Smooth muscle cell (in vitro differentiated cells): ENCODE results near the gene RAB37. TPM values are rescaled to one million over a fixed set of nuclear protein-coding genes. Genes with fewer than 3 reads are reported as not detected.

Source experiments
- DNase-seq: peaks from one replicate; lab custom pipeline; 2025; ENCODE audit not compliant: unreplicated experiment; lab: John Stamatoyannopoulos, UW
- H2AFZ ChIP-seq: fragments of 200-600 bp; sonication (generic); 2 replicates; pipeline ENCODE4 v1.6.0; 2016; ENCODE audit warnings: antibody characterized with exemption, low read depth, mild to moderate bottlenecking
- H3F3A ChIP-seq: fragments of 200-600 bp; sonication (generic); 2 replicates; pipeline ENCODE4 v1.6.0; 2017; ENCODE audit warnings: antibody characterized with exemption, low read depth
- H3K27ac ChIP-seq: fragments of 200-600 bp; sonication (generic); 2 replicates; pipeline ENCODE4 v1.5.1; 2016; ENCODE audit warnings: low read depth, mild to moderate bottlenecking
- H3K27me3 ChIP-seq: fragments of 200-600 bp; sonication (generic); 2 replicates; pipeline ENCODE4 v1.6.1; 2016; ENCODE audit warnings: low read depth, mild to moderate bottlenecking
- H3K36me3 ChIP-seq: fragments of 200-600 bp; sonication (generic); 2 replicates; pipeline ENCODE4 v1.5.1; 2016; ENCODE audit warnings: low read depth
- H3K4me1 ChIP-seq: fragments of 200-600 bp; sonication (generic); 2 replicates; pipeline ENCODE4 v1.5.1; 2016; ENCODE audit warnings: low read depth
- H3K4me2 ChIP-seq: fragments of 200-600 bp; sonication (generic); 2 replicates; pipeline ENCODE4 v1.6.0; 2016; ENCODE audit warnings: mild to moderate bottlenecking
- H3K4me3 ChIP-seq: fragments of 200-600 bp; sonication (generic); 2 replicates; pipeline ENCODE4 v1.5.1; 2016; ENCODE audit warnings: mild to moderate bottlenecking
- H3K79me2 ChIP-seq: fragments of 200-600 bp; sonication (generic); 2 replicates; pipeline ENCODE4 v1.6.0; 2016; ENCODE audit warnings: low read depth, mild to moderate bottlenecking
- H3K9ac ChIP-seq: fragments of 200-600 bp; sonication (generic); 2 replicates; pipeline ENCODE4 v1.6.0; 2016; ENCODE audit warnings: low read depth
- H3K9me3 ChIP-seq: fragments of 200-600 bp; sonication (generic); replicated peaks from 2 replicates; pipeline ENCODE4 v1.5.1; 2016; ENCODE audit warnings: low read depth
- H4K20me1 ChIP-seq: fragments of 200-600 bp; sonication (generic); 2 replicates; pipeline ENCODE4 v1.6.0; 2016; ENCODE audit warnings: low read depth
- CTCF ChIP-seq: fragments of 200-600 bp; sonication (generic); IDR thresholded peaks from 2 replicates; pipeline ENCODE4 v1.5.1; 2017; ENCODE audit warnings: borderline replicate concordance, mild to moderate bottlenecking, antibody characterized with exemption; ENCODE audit not compliant: insufficient read depth, poor library complexity, severe bottlenecking
- WGBS: methylation state at CpG from one replicate; pipeline ENCODE4 v1.1.7; 2016; ENCODE audit warnings: low lambda C conversion rate; 5-methylcytosine and 5-hydroxymethylcytosine counted together
- polyA plus RNA-seq: library from polyadenylated mRNA; unstranded; fragments of >200 nt; fragmentation: Nextera tagmentation; extraction: Ambion mirVana; gene quantifications from 2 replicates; pipeline ENCODE4 v1.2.1, GENCODE V29; 2016
- total RNA-seq: library from RNA; depleted of rRNA; stranded (reverse); fragments of >200 nt; gene quantifications from 2 replicates; pipeline ENCODE4 v1.2.3, GENCODE V29; 2014

Gene RAB37
- total and polyA plus RNA-seq, 2 experiments from 2014 or later: 0.16 TPM; not detected in 1

GRCh38 chr17:74764751-74765286 is 27.8 kb downstream of the RAB37 start:
- H3K4me1 ChIP-seq: peaks cover 34% of the 10 kb centered on the region
- TF ChIP-seq CTCF: no peak

GRCh38 chr17:74766413-74766812 is 29.4 kb downstream of the RAB37 start:
- TF ChIP-seq CTCF: no peak
- 83% methylated on average over 2 of the region's 2 CpGs for whole genome bisulfite sequencing
- no peaks in the 10 kb centered on the region for H3F3A ChIP-seq
- no peak overlapping the region for H3K9ac ChIP-seq
- no peaks in the 10 kb centered on the region for H3K36me3 ChIP-seq
- H3K9me3 ChIP-seq: no peaks in the 10 kb centered on the region
- H3K4me1 ChIP-seq: peaks cover 19% of the 10 kb centered on the region
- no peaks in the 10 kb centered on the region for H3K27me3 ChIP-seq
- H3K79me2 ChIP-seq: no peaks in the 10 kb centered on the region
- H4K20me1 ChIP-seq: peaks cover under 1% of the 10 kb centered on the region
- no peak overlapping the region for H3K4me2 ChIP-seq
- DNase-seq: no peak
- H3K27ac ChIP-seq: no peak overlapping the region
- H2AFZ ChIP-seq: no peak overlapping the region
- H3K4me3 ChIP-seq: no peak overlapping the region

More at GRCh38 chr17:74764751-74765286, 27.8 kb downstream of the RAB37 start:
- no peak for DNase-seq
- H3F3A ChIP-seq: no peaks in the 10 kb centered on the region
- H3K4me2 ChIP-seq: no peak overlapping the region
- no peak overlapping the region for H3K27ac ChIP-seq
- no peaks in the 10 kb centered on the region for H3K9me3 ChIP-seq
- H3K36me3 ChIP-seq: no peaks in the 10 kb centered on the region
- H4K20me1 ChIP-seq: no peaks in the 10 kb centered on the region
- H2AFZ ChIP-seq: no peak overlapping the region
- H3K4me3 ChIP-seq: no peak overlapping the region
- no peaks in the 10 kb centered on the region for H3K79me2 ChIP-seq
- H3K9ac ChIP-seq: no peak overlapping the region
- H3K27me3 ChIP-seq: no peaks in the 10 kb centered on the region
- 90% methylated on average over 4 of the region's 4 CpGs for WGBS

GRCh38 chr17:74767111-74767516 is 30.1 kb downstream of the RAB37 start:
- no peak overlapping the region for H3K4me2 ChIP-seq
- H2AFZ ChIP-seq: no peak overlapping the region
- no peak for TF ChIP-seq CTCF
- WGBS: over 99% methylated on average over 10 of the region's 10 CpGs
- no peak for DNase-seq
- no peak overlapping the region for H3K4me3 ChIP-seq
- H3K27me3 ChIP-seq: no peaks in the 10 kb centered on the region
- H3K36me3 ChIP-seq: no peaks in the 10 kb centered on the region
- H3K79me2 ChIP-seq: no peaks in the 10 kb centered on the region
- H3K9me3 ChIP-seq: no peaks in the 10 kb centered on the region
- H3K27ac ChIP-seq: no peak overlapping the region
- H3F3A ChIP-seq: no peaks in the 10 kb centered on the region
- peaks cover 19% of the 10 kb centered on the region for H3K4me1 ChIP-seq
- no peak overlapping the region for H3K9ac ChIP-seq
- H4K20me1 ChIP-seq: peaks cover 8% of the 10 kb centered on the region

- Histone ChIP-seq H3K27ac (no peak overlapping the region), H2AFZ (no peak overlapping the region), H3K79me2 (no peaks in the 10 kb centered on the region), H3K9ac (no peak overlapping the region), H3K4me3 (no peak overlapping the region), H3K4me1 (peaks cover 12% of the 10 kb centered on the region), H3K4me2 (no peak overlapping the region), H3F3A (no peaks in the 10 kb centered on the region), H3K9me3 (no peaks in the 10 kb centered on the region), H3K27me3 (no peaks in the 10 kb centered on the region), H4K20me1 (peaks cover 17% of the 10 kb centered on the region), H3K36me3 (no peaks in the 10 kb centered on the region)
- no peak for TF ChIP-seq CTCF
- DNase-seq: no peak
- whole genome bisulfite sequencing: 91% methylated on average over 17 of the region's 17 CpGs
Measured at GRCh38 chr17:74768069-74768762, 31.2 kb downstream of the RAB37 start.
